GM19328 (cell line): ENCODE measurements around the gene DCAKD.
"Not testable (repeated sequence)": the region's sequence is repeated elsewhere in the genome, so short reads cannot be mapped to it uniquely, and the experiment has no call there.

Source experiments
- ATAC-seq: cut with Tn5 transposase; IDR thresholded peaks from one replicate; pipeline ENCODE4 v1.9.1; 2021; ENCODE audit warnings: mild to moderate bottlenecking, moderate library complexity; ENCODE audit not compliant: unreplicated experiment

The DCAKD gene

GRCh38 chr17:45070001-45070400 is 18.6 kb upstream of the DCAKD start:
- ATAC-seq: no peak

GRCh38 chr17:45067637-45068036 is 16.2 kb upstream of the DCAKD start:
- no peak for ATAC-seq

GRCh38 chr17:45063198-45063597 is 11.8 kb upstream of the DCAKD start:
- ATAC-seq: no peak

DNA sequence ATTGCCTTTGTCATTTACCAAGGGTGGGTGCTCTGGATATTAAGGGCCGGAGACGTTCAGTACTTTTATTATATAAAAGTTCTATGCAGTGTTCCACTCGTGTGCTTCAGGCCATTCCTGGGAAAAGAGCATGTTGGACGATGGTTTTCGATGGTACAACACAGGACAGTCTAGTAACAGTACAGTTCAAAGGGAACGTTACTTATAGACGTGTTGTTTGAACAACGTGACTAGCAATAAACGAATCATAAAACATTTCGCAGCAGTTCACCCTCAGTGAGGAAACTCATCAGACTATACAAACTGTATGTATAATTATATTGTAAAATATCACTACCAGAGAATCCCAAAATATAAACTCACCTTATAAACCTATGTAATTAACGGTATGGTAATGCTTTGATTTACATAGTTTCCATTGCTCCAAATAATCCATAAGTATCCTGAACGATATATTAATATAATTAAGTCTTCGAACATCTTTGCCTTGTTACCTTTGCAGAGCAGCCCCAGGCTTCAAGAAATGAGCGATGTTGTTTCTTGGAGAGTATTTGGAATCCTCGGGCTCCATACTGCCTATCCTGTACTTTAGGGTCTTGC is 10.3 kb upstream of the DCAKD start:
- no peak for ATAC-seq

DNA sequence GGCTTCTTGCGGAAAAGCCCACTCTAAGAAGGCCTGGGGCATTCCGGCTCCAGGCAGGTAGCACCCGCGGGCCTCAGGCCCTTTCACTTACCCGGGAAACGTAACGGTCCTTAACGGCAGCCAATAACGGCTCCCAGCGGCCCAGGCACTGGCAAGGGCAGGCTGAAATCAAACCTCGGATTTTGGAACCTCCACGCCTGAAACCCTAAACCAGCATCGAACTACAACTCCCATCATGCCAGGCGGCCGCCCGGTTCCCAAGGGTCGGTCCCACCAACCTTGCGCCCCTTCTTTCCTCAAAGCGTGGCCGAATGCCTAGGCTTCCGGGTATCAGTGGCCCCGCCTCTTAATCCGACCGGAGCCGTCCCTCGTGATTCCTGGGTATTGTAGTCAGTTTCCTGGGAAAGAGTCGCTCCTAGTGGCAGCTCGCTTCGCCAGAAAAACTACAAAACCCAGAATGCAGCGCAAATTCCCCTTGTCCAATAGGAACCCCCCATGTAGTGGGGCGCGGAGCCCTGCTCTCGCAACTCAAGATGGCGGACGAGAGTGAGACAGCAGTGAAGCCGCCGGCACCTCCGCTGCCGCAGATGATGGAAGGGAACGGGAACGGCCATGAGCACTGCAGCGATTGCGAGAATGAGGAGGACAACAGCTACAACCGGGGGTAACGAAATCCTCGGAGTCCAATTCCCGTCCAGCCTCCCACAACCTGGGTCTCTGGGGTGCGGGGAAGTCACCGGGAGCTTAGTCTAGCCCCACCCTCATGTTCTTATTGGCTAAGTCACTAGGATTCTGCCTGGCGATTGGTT is 9.6 kb upstream of the DCAKD start, which contains the start of gene NMT1:
Gene NMT1 (plus strand): TSS at position 521 of the 809 bp plus-strand sequence. CDS start 13 bp downstream, at position 534.
- ATAC-seq: peak; percentile 85

GRCh38 chr17:45060382-45060796 is 9.0 kb upstream of the DCAKD start:
- ATAC-seq: no peak

DNA sequence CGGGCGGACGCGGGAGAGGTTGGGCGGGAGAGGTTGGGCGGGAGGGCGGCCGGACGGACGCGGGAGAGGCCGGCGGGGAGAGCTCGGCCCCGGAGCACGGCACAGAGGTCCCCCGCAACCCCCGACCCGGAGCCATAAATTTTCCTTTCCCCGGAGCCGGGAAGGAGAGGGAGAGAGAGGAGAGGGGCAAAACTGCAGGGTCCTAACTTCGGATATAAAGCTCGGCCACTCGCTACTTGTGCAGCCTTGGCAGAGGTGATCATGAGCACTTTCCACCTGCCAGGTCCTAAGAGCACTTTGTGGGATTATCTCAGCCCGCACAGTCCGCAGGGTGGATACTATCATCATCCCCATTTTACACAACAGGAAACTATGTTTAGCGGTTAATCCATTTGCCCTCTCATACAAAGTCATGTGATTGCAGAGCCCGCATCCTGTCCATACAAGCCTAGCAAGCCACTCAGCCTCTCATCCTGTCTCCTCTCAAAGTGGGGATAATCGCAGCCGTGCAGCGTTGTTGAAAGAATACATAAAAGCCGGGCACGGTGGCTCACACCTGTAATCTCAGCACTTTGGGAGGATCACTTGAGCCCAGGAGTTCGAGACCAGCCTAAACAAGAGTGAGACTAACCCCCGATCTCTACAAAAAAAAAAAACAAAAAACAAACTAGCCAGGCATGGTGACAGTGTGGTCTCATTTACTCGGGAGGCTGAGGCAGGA is 780 bp upstream of the DCAKD start:
- ATAC-seq: no peak

- not testable (repeated sequence) for ATAC-seq
Measured at GRCh38 chr17:45051720-45052051, 254 bp upstream of the DCAKD start.

DNA sequence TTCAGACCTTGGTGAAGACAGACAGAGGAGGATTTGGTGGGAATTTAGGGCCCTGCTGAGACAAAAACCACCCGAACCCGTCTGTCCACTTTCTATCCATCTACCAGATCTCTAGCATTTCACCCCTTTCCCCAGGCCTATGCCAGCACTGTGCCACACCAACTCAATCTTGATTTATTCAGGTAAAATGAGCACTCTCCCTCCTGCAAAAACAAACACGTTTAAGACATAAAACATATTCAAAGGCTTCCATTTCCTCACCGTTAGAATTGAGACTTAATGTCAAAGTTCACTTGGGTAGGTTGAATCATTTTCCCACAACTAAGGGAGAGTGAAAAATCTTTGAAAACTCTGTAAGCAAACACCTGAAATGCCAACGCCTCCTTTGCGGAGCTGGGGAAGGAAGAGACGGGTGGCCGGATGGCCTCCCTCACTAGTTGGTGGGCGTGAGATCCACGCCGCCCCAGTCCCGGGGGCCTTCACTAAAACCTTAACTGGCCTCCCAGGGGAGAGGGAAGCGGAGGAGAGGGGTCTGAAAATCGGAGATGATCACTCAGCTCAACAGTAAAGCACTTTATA is 862 bp downstream of the DCAKD start:
- no peak for ATAC-seq

GRCh38 chr17:45048795-45049563 is 2.5 kb downstream of the DCAKD start:
- ATAC-seq: no peak

DNA sequence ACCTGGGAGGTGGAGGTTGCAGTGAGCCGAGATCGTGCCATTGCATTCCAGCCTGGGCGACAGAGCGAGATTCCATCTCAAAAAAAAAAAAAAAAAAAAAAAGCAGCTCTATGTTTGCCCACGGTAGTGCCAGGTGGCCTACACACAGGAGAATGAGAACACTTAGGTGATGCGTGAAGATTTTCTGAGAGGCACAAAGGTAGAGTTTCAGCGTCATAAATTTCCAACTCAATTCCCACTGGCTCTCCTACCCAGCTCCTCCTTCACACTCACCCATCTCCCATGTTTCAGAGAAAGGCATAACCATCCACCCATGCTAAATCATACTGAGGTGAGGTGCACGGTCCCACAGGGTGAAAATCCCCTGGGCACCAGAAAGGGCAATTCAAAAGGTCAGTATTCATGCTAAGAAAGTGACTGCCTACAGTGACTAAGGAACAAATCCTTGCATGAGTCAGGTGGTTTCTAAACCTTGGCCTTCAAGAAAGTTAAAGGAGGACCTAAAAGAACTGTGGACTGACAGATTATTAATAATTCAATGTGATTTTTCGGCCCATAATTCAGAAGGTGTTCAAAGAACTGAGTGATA is 4.8 kb downstream of the DCAKD start:
- ATAC-seq: no peak

- ATAC-seq: no peak
Measured at GRCh38 chr17:45043813-45044540, 7.5 kb downstream of the DCAKD start.

DNA sequence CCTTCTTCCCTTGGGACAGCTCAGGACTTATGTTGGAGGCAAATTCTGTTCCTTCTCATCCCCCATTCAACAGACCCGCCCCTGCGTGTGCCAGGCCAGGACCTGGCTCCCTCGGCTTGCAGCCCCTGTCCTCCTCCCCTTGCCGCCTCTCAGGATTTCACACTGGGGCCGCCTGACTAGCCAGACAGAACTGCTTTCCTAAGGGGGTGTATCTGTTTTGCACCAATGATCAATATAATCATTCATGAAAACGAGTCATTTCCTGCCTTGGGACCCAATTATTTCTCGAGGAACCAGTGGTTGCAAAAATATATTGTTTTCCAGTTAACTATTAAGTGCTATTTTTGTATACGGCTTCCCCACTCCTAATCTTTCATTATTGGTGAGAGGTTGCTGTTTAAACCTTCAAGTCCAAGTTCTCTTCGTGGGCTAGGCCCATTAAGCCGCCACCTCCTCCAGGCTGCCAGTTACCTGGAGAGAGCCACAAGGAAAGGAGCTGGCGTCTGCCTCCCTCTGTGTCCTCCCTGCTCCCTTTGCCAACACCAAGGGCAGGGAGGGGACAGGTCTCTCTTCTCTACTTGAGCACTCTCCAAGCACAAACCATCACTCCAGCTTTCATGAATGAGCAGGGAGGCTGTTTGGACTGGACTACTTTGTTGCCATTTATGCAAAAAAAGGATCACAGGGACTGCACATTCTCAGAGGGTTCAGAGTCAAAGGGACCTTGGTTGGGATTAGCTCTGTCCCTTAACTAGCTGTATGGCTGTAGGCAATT is 8.9 kb downstream of the DCAKD start:
- no peak for ATAC-seq

GRCh38 chr17:45040459-45040858 is 11.0 kb downstream of the DCAKD start:
- no peak for ATAC-seq

- ATAC-seq: no peak
Measured at GRCh38 chr17:45038728-45039634, 12.5 kb downstream of the DCAKD start.

DNA sequence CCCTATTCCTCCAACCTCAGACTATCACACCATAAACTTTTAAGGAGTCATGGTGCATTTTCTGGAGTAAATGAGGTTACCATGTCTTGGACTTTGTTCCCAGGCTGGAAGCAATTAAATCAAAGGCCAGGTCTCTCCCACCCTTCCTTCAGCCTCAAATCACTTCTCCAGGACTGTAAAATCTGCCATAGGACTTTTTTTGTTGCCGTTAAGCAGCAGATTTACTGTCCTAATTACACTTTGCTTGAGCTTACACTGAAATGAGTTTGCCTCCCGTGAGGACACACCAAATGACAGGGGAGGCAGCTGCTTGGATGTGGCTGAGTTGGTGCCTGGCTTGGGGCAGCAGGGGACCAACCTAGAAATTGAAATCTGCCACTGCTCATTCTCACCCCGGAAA is 14.7 kb downstream of the DCAKD start:
- ATAC-seq: no peak

GRCh38 chr17:45035848-45036247 is 15.6 kb downstream of the DCAKD start:
- ATAC-seq: no peak

GRCh38 chr17:45034599-45034998 is 16.8 kb downstream of the DCAKD start:
- ATAC-seq: no peak
